GM12875 (cell line): ENCODE results near the gene USP4.

Experiments
- H3K4me3 ChIP-seq: one replicate; pipeline ENCODE4 v1.5.1; 2011; ENCODE audit warnings: low read depth, low read length, control low read depth
- CTCF ChIP-seq: IDR thresholded peaks from 2 replicates; pipeline ENCODE4 v1.5.1; 2011; ENCODE audit warnings: low read depth, mild to moderate bottlenecking, control low read depth, inconsistent platforms, low read length, moderate library complexity, borderline replicate concordance; ENCODE audit not compliant: insufficient read depth

USP4 gene

GRCh38 chr3:49383387-49383786 is 43.5 kb upstream of the USP4 start:
- H3K4me3 ChIP-seq = no peak overlapping the region
- TF ChIP-seq CTCF = no peak

GRCh38 chr3:49378249-49378895 is 38.5 kb upstream of the USP4 start:
- no peak for TF ChIP-seq CTCF
- no peak overlapping the region for H3K4me3 ChIP-seq

DNA sequence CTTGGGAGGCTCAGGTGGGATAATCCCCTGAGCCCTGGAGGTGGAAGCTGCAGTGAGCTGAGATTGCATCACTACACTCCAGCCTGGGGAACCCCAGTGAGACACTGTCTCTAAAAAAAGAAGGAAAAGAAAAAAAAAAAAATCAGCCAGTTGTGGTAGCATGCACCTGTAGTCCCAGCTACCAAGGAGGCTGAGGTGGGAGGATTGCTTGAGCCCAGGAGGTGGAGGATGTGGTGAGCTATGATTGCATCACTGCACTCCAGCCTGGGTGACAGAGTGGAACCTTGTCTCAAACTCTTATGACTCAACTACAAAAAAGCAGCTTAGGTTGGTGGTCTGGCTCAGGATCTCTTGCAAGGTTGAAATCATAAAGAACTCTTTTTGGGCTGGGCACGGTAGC is 37.6 kb upstream of the USP4 start:
- TF ChIP-seq CTCF = no peak
- no peak overlapping the region for H3K4me3 ChIP-seq

GRCh38 chr3:49371946-49372345 is 32.1 kb upstream of the USP4 start:
- TF ChIP-seq CTCF = no peak
- no peak overlapping the region for H3K4me3 ChIP-seq

DNA sequence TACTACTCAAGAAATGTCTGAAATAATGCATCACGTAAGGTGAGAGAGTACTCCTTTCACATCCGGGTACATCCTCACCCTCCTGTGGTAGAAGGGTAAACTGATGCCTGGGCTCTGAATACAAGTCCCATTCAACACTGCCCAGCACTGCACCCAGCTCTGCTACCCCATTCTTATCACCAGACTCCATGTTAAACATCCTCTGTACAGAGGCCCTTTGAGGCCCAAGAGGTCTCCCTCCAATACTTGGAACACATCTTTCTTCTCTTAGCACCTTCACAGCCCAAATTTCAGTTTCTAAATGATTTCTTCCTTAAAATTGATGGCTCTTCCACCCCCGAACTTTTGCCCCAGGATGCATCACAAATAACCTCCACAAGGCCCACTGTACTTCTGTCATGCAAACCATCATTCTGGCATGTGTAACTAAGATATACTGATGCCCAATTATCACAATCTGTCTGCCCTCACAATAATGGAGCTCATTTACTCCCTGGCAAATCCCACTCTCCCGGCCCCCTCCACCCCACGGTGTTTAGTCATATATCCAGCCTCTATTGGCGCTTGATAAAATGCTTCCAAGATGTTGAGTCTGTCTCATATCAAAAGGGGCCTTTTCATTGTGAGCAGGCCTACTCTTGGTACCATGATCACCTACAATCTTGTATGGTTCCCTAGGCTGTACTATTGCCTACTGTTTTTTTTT is 30.9 kb upstream of the USP4 start:
- TF ChIP-seq CTCF = no peak
- no peak overlapping the region for H3K4me3 ChIP-seq

DNA sequence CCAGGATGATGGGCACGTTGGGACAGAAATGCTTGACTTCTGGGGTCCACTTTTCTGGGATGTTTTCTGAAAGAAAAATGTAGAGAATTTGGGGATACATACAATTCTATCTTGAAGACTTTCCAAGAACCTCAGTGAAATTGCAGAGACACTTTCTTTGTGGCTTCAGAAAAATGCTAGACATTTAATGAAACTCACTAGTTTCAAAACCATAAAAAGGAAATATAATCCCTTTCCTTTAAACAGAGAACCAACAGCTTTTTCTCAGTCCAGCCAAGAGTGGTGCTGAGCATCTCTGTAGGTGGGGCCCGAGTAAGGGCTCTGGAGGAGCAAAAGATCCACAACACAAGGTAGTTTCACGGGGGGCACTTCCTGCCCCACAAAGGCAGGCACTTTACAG is 22.7 kb upstream of the USP4 start:
- no peak overlapping the region for H3K4me3 ChIP-seq
- TF ChIP-seq CTCF = no peak

DNA sequence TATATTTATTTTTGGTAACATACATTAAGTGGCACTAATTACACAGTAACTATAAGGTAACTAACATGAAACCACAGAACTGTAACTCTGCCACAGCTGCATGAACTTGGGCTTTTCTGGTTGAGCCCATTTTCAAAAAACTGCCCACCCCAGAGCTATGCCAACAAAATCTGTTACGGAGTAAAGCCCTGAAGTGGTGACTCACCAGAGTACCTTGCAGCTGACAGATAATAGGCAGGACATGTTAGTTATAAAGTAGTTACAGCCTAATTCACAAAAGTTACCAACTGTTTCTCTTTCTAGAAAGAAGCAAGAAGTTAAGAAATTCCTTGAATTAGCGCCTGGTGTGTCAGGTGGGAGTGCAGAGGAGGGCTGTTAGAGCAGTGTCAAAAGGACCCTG is 19.8 kb upstream of the USP4 start:
- H3K4me3 ChIP-seq = no peak overlapping the region
- no peak for TF ChIP-seq CTCF
